Measurements from ENCODE around the gene SLC35F5. TPM values are rescaled to one million over a fixed set of nuclear protein-coding genes. Genes with fewer than 3 reads are reported as not detected.

SLC35F5 gene
- total and polyA plus RNA-seq, 2 of the 13 experiments (the other 11 are each of a cell fraction or from before 2014, with no cell fraction given): 139 to 174 TPM

DNA sequence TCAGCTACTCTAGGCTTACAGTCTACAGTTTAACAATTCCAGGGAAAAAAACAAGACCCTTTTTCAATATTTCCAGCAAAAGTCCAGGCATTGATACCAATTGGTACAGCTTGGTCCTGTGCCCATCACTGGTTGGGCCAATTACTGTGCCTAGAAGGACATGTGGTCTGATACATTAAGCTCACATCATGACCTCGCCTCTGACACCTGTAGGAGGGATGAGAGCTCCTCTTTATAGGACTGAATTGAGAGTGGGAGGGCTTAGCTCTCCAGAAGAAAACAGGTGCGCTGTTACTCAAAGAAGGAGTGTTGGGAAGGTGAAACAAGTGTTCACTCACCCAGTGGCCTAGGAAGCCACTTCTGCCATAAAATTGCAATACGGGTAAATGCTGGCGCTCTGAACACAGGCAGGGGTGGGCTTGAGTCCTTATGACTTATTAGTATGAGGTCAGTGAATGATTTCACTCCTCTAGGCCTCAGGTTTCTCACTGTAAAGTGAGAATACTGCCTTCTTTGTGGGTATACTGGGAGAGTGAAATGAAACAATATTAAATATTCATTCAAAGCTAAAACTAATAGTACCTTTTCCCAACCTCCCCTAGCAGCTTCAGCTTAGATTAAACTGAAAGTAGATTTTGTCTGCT is 79.7 kb downstream of the SLC35F5 start:
- H3K4me3 ChIP-seq (replicated peaks in 1 of 3; ENCODE audit: insufficient read depth in 1 of 3, low read depth in 2 of 3, low read length in 3 of 3): no peak overlapping the region
- WGBS (ENCODE audit: low lambda C conversion rate): 25% methylated on average over 4 of the region's 4 CpGs
- TF ChIP-seq ZBTB7A (CRISPR knock-in tag; IDR thresholded peaks at IDR 0.05): no peak
- H3K9ac ChIP-seq (ENCODE audit: insufficient read depth, low read depth, low read length): no peak overlapping the region
- H3K4me2 ChIP-seq (ENCODE audit: low read depth, low read length): no peak overlapping the region
- intact Hi-C loops (cut with micrococcal nuclease; ENCODE audit: unreplicated experiment) (no loop called here), in situ Hi-C loops (cut with HindIII; ENCODE audit: extremely low pct_ligation_motif_present, low pct_unique_long_range_greater_than_20kb) (no loop called here)
- no peak for FAIRE-seq
- H3K36me3 ChIP-seq (replicated peaks in 1 of 2; ENCODE audit: control insufficient read depth in 1 of 2, insufficient read depth in 2 of 2, low read length in 2 of 2): no peaks in the 10 kb centered on the region
- H4K20me1 ChIP-seq (ENCODE audit: insufficient read depth, low read length): no peaks in the 10 kb centered on the region
- H3K27ac ChIP-seq (ENCODE audit: extremely low read length, insufficient read depth, low read length): no peak overlapping the region
- CTCF ChIA-PET (ENCODE audit: low intra/inter-chr PET ratio, low total read pairs): no interaction called here
- BruUV-seq (replicated peaks): no TSS peak
- no peaks in the 10 kb centered on the region for H3K4me1 ChIP-seq (ENCODE audit: insufficient read depth, low read length)
- DNase-seq (ENCODE audit: low spot score): no peak
- POLR2A ChIA-PET: no interaction called here
- no peak overlapping the region for H2AFZ ChIP-seq (ENCODE audit: low read length)
- no peak for ATAC-seq
- H3K79me2 ChIP-seq (ENCODE audit: insufficient read depth, low read length): no peaks in the 10 kb centered on the region
- H3K9me3 ChIP-seq (ENCODE audit: low read length): no peaks in the 10 kb centered on the region
- H3K27me3 ChIP-seq (ENCODE audit: control insufficient read depth in 1 of 2, insufficient read depth in 2 of 2, low read length in 2 of 2): peaks cover 0 to 33% of the 10 kb centered on the region in 2 experiments; a peak in 2 of 5 replicates

DNA sequence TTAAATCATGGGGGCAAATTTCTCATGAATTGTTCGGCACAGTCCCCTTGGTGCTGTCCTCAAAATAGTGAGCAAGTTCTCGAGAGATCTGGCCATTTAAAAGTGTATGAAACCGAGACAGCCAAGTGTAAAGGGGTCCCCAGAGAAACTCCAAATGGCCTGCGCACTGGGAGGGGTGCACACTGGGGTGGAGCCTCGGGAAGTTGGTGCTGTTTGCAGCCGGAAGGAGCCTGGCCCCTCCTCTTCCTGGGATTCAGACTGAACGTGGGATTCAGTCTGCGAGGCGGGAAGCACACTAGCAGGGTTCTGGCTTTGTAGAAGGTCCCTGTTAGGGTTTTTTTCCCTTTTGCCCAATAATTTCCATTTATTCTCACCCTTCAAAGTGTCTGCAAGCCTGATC is 80.6 kb downstream of the SLC35F5 start:
- Histone ChIP-seq H3K4me1 (ENCODE audit: insufficient read depth, low read length) (no peaks in the 10 kb centered on the region), H3K4me3 (replicated peaks in 1 of 3; ENCODE audit: insufficient read depth in 1 of 3, low read depth in 2 of 3, low read length in 3 of 3) (no peak overlapping the region), H2AFZ (ENCODE audit: low read length) (no peak overlapping the region), H3K9me3 (ENCODE audit: low read length) (no peaks in the 10 kb centered on the region), H3K27me3 (ENCODE audit: control insufficient read depth in 1 of 2, insufficient read depth in 2 of 2, low read length in 2 of 2) (peaks cover 0 to 33% of the 10 kb centered on the region in 2 experiments; a peak in 2 of 5 replicates), H3K4me2 (ENCODE audit: low read depth, low read length) (peak overlapping the region; percentile 39), H3K36me3 (replicated peaks in 1 of 2; ENCODE audit: control insufficient read depth in 1 of 2, insufficient read depth in 2 of 2, low read length in 2 of 2) (no peaks in the 10 kb centered on the region), H3K27ac (ENCODE audit: extremely low read length, insufficient read depth, low read length) (no peak overlapping the region), H3K79me2 (ENCODE audit: insufficient read depth, low read length) (no peaks in the 10 kb centered on the region), H3K9ac (ENCODE audit: insufficient read depth, low read depth, low read length) (no peak overlapping the region), H4K20me1 (ENCODE audit: insufficient read depth, low read length) (no peaks in the 10 kb centered on the region)
- DNase-seq (ENCODE audit: low spot score) (no peak), ATAC-seq (peak; percentile 61), FAIRE-seq (no peak)
- ChIA-PET CTCF (ENCODE audit: low intra/inter-chr PET ratio, low total read pairs) (no interaction called here), POLR2A (no interaction called here)
- in situ Hi-C loops (cut with HindIII; ENCODE audit: extremely low pct_ligation_motif_present, low pct_unique_long_range_greater_than_20kb) (no loop called here), intact Hi-C loops (cut with micrococcal nuclease; ENCODE audit: unreplicated experiment) (no loop called here)
- BruUV-seq (replicated peaks): no TSS peak
- WGBS (ENCODE audit: low lambda C conversion rate): 28% methylated on average over 9 of the region's 9 CpGs
- TF ChIP-seq ZFP36L2 (CRISPR knock-in tag; IDR thresholded peaks at IDR 0.05) (no peak), ETV5 (CRISPR knock-in tag; IDR thresholded peaks at IDR 0.05; ENCODE audit: borderline replicate concordance) (peak; percentile 51; the same call in 1 of the 2 replicates), THAP11 (CRISPR knock-in tag; IDR thresholded peaks at IDR 0.05) (0 out of 2 replicates have a peak, but pooled peaks have one; percentile 15), GABPB1 (CRISPR knock-in tag; IDR thresholded peaks at IDR 0.05) (peak; percentile 69), GABPA (IDR thresholded peaks at IDR 0.05; ENCODE audit: low read depth, low read length) (peak; percentile 46), GABPA (CRISPR knock-in tag; IDR thresholded peaks at IDR 0.05; ENCODE audit: low read depth) (peak; percentile 85), SALL1 (CRISPR knock-in tag; IDR thresholded peaks at IDR 0.05) (0 out of 2 replicates have a peak, but pooled peaks have one; percentile 21)
- TF ChIP-seq, protein P1, sequence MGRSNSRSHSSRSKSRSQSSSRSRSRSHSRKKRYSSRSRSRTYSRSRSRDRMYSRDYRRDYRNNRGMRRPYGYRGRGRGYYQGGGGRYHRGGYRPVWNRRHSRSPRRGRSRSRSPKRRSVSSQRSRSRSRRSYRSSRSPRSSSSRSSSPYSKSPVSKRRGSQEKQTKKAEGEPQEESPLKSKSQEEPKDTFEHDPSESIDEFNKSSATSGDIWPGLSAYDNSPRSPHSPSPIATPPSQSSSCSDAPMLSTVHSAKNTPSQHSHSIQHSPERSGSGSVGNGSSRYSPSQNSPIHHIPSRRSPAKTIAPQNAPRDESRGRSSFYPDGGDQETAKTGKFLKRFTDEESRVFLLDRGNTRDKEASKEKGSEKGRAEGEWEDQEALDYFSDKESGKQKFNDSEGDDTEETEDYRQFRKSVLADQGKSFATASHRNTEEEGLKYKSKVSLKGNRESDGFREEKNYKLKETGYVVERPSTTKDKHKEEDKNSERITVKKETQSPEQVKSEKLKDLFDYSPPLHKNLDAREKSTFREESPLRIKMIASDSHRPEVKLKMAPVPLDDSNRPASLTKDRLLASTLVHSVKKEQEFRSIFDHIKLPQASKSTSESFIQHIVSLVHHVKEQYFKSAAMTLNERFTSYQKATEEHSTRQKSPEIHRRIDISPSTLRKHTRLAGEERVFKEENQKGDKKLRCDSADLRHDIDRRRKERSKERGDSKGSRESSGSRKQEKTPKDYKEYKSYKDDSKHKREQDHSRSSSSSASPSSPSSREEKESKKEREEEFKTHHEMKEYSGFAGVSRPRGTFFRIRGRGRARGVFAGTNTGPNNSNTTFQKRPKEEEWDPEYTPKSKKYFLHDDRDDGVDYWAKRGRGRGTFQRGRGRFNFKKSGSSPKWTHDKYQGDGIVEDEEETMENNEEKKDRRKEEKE (IDR thresholded peaks at IDR 0.05): no peak
- TF ChIP-seq, protein P2, sequence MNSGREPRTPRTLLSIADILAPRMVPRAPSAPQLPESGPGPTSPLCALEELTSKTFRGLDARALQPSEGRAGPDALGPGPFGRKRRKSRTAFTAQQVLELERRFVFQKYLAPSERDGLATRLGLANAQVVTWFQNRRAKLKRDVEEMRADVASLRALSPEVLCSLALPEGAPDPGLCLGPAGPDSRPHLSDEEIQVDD (CRISPR knock-in tag; IDR thresholded peaks at IDR 0.05; ENCODE audit: borderline replicate concordance): no peak
- TF ChIP-seq, protein P3, sequence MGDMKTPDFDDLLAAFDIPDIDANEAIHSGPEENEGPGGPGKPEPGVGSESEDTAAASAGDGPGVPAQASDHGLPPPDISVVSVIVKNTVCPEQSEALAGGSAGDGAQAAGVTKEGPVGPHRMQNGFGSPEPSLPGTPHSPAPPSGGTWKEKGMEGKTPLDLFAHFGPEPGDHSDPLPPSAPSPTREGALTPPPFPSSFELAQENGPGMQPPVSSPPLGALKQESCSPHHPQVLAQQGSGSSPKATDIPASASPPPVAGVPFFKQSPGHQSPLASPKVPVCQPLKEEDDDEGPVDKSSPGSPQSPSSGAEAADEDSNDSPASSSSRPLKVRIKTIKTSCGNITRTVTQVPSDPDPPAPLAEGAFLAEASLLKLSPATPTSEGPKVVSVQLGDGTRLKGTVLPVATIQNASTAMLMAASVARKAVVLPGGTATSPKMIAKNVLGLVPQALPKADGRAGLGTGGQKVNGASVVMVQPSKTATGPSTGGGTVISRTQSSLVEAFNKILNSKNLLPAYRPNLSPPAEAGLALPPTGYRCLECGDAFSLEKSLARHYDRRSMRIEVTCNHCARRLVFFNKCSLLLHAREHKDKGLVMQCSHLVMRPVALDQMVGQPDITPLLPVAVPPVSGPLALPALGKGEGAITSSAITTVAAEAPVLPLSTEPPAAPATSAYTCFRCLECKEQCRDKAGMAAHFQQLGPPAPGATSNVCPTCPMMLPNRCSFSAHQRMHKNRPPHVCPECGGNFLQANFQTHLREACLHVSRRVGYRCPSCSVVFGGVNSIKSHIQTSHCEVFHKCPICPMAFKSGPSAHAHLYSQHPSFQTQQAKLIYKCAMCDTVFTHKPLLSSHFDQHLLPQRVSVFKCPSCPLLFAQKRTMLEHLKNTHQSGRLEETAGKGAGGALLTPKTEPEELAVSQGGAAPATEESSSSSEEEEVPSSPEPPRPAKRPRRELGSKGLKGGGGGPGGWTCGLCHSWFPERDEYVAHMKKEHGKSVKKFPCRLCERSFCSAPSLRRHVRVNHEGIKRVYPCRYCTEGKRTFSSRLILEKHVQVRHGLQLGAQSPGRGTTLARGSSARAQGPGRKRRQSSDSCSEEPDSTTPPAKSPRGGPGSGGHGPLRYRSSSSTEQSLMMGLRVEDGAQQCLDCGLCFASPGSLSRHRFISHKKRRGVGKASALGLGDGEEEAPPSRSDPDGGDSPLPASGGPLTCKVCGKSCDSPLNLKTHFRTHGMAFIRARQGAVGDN (CRISPR knock-in tag; IDR thresholded peaks at IDR 0.05): peak; percentile 37
